K562 (cell line): Measurements from ENCODE around the gene GALK2. TPM values are rescaled to one million over a fixed set of nuclear protein-coding genes. Genes with fewer than 3 reads are reported as not detected.

ENCODE experiments used
- ATAC-seq: fragments of 200-7000 bp; cut with Tn5 transposase; 3 replicates; pipeline ENCODE4 v1.9.1; 2020; ENCODE audit warnings: moderate library complexity
- BruUV-seq: library from RNA; stranded (reverse); fragments of 400-500 nt; replicated peaks from 2 replicates; lab custom pipeline; 2021; lab: Mats Ljungman, UMichigan
- CTCF ChIA-PET: fragments of 300-600 bp; formaldehyde crosslinking; extraction: SDS; loops from one replicate; lab custom pipeline; 2021; ENCODE audit warnings: low intra/inter-chr PET ratio; lab: Yijun Ruan, JAX
- POLR2A ChIA-PET: fragments of 300-600, 350-650 bp; sonication (Branson Sonifier 250); formaldehyde crosslinking; extraction: SDS; loops from one replicate; lab custom pipeline; 2021; ENCODE audit warnings: antibody characterized with exemption, inconsistent platforms; lab: Yijun Ruan, JAX
- DNase-seq, 4 experiments: peaks; one replicate each; pipeline versions ENCODE4 v3.0.0 to v3.0.0-alpha.2; 2011 to 2018; ENCODE audit warnings: low spot score in 3 of 4, mixed read lengths in 3 of 4; ENCODE audit errors: extremely low read depth in 1 of 4
- FAIRE-seq: peaks from 2 replicates; lab custom pipeline; 2011; peaks lifted over from hg19 to GRCh38; lab: Jason Lieb, UNC
- H2AFZ ChIP-seq: 2 replicates; pipeline ENCODE4 v1.6.0; 2011; ENCODE audit warnings: low read depth, low read length, control low read depth, inconsistent platforms
- H3K27ac ChIP-seq: fragments of 200-600 bp; 3 replicates; pipeline ENCODE4 v1.8.0; 2011; ENCODE audit warnings: low read depth, mild to moderate bottlenecking, control low read depth, inconsistent platforms, low read length, moderate library complexity, mixed read lengths; ENCODE audit errors: extremely low read depth
- H3K27me3 ChIP-seq, 2 experiments: fragments of 300-600 bp in 1 of 2; 2 replicates in 1 of 2; 3 replicates in 1 of 2; pipeline versions ENCODE4 v1.6.0 to v1.8.0; 2011; ENCODE audit warnings: inconsistent platforms in 2 of 2, low read length in 2 of 2, mild to moderate bottlenecking in 1 of 2, mixed read lengths in 1 of 2, moderate library complexity in 1 of 2; ENCODE audit not compliant: control insufficient read depth in 2 of 2, insufficient read depth in 2 of 2
- H3K36me3 ChIP-seq: fragments of 300-600 bp; 3 replicates; pipeline ENCODE4 v1.8.0; 2011; ENCODE audit warnings: mild to moderate bottlenecking, low read length, inconsistent platforms; ENCODE audit not compliant: control insufficient read depth, insufficient read depth
- H3K4me1 ChIP-seq, 2 experiments: fragments of 200-600 bp in 1 of 2; replicated peaks in 1 of 2; 2 replicates in 1 of 2; 3 replicates in 1 of 2; pipeline versions ENCODE4 v1.5.1 to v1.8.0; 2011; ENCODE audit warnings: inconsistent platforms in 2 of 2, low read length in 2 of 2, mild to moderate bottlenecking in 1 of 2, mixed read lengths in 1 of 2, moderate library complexity in 1 of 2; ENCODE audit not compliant: control insufficient read depth in 2 of 2, insufficient read depth in 2 of 2
- H3K4me2 ChIP-seq: 2 replicates; pipeline ENCODE4 v1.6.1; 2011; ENCODE audit warnings: low read length, control low read depth, inconsistent platforms, mixed read lengths; ENCODE audit not compliant: insufficient read depth
- H3K4me3 ChIP-seq: fragments of 200-600 bp; sonication (generic), shearing (Covaris generic); 2 replicates; pipeline ENCODE4 v1.5.1; 2016; ENCODE audit warnings: control low read depth, inconsistent platforms
- H3K79me2 ChIP-seq: fragments of 200-600 bp; 3 replicates; pipeline ENCODE4 v1.8.0; 2011; ENCODE audit warnings: low read length, inconsistent platforms; ENCODE audit not compliant: control insufficient read depth, insufficient read depth
- H3K9ac ChIP-seq, 2 experiments: 2 replicates each; pipeline versions ENCODE4 v1.6.0 to v1.6.1; 2011; ENCODE audit warnings: low read depth in 2 of 2, low read length in 2 of 2, control low read depth in 1 of 2, inconsistent platforms in 1 of 2, mild to moderate bottlenecking in 1 of 2, mixed read lengths in 1 of 2; ENCODE audit not compliant: insufficient read depth in 1 of 2
- H3K9me1 ChIP-seq: one replicate; pipeline ENCODE4 v1.6.0; 2011; ENCODE audit warnings: inconsistent platforms, mild to moderate bottlenecking, low read length, moderate library complexity; ENCODE audit not compliant: control insufficient read depth, insufficient read depth
- H3K9me3 ChIP-seq: replicated peaks from 2 replicates; pipeline ENCODE4 v1.5.1; 2011; ENCODE audit warnings: low read depth, low read length, inconsistent platforms; ENCODE audit not compliant: control insufficient read depth, insufficient read depth
- H4K20me1 ChIP-seq: replicated peaks from 2 replicates; pipeline ENCODE4 v1.6.1; 2011; ENCODE audit warnings: low read length, inconsistent platforms, mixed read lengths; ENCODE audit not compliant: control insufficient read depth, insufficient read depth
- BRD4 ChIP-seq: fragments of 200-600 bp; sonication (generic); IDR thresholded peaks from 2 replicates; pipeline ENCODE4 v1.6.1; 2017; ENCODE audit warnings: inconsistent platforms
- DDX20 ChIP-seq: fragments of 450-650 bp; IDR thresholded peaks from 2 replicates; pipeline ENCODE4 v1.6.1; 2016; ENCODE audit warnings: missing genetic modification characterization, low read depth, mild to moderate bottlenecking, missing compliant biosample characterization, moderate library complexity
- DMBX1 ChIP-seq: fragments of 250-450 bp; sonication (Bioruptor Pico); IDR thresholded peaks from 2 replicates; pipeline ENCODE4 v1.8.0; 2022; ENCODE audit warnings: inconsistent platforms, mild to moderate bottlenecking, moderate library complexity, borderline replicate concordance
- GABPA ChIP-seq: fragments of 200-800 bp; sonication (Bioruptor generic); conservative IDR thresholded peaks from 2 replicates; pipeline ENCODE4 v1.6.1; 2016; ENCODE audit warnings: low read depth, missing genetic modification characterization, missing compliant biosample characterization
- ILK ChIP-seq: fragments of 450-650 bp; IDR thresholded peaks from 2 replicates; pipeline ENCODE4 v1.6.1; 2016; ENCODE audit warnings: missing genetic modification characterization, low read depth, mild to moderate bottlenecking, missing compliant biosample characterization, moderate library complexity, borderline replicate concordance
- KLF6 ChIP-seq: fragments of 250-450 bp; sonication (Bioruptor Pico); IDR thresholded peaks from 2 replicates; pipeline ENCODE4 v1.4.0; 2020; ENCODE audit warnings: mild to moderate bottlenecking, moderate library complexity, borderline replicate concordance
- NR2C1 ChIP-seq, 2 experiments: fragments of 450-650 bp; IDR thresholded peaks; 2 replicates each; pipeline ENCODE4 v1.6.1; 2017; ENCODE audit warnings: mild to moderate bottlenecking in 2 of 2, antibody characterized with exemption in 1 of 2, inconsistent platforms in 1 of 2, missing compliant biosample characterization in 1 of 2, missing genetic modification characterization in 1 of 2
- SAFB2 ChIP-seq: fragments of 200-400 bp; formaldehyde crosslinking; IDR thresholded peaks from 2 replicates; pipeline ENCODE4 v1.6.1; 2018; ENCODE audit warnings: borderline replicate concordance, low read length, low read depth, moderate library complexity; ENCODE audit not compliant: severe bottlenecking
- TBL1XR1 ChIP-seq, 2 experiments: IDR thresholded peaks; 2 replicates each; pipeline ENCODE4 v1.6.1; 2012; ENCODE audit warnings: improper control_type of control experiment in 2 of 2, low read length in 2 of 2, mild to moderate bottlenecking in 1 of 2
- TEAD1 ChIP-seq, 2 experiments: fragments of 450-650 bp in 1 of 2; sonication (generic) in 1 of 2; formaldehyde crosslinking; IDR thresholded peaks; 2 replicates each; pipeline versions ENCODE4 v1.4.0 to v1.8.0; 2020 to 2022; ENCODE audit warnings: mild to moderate bottlenecking in 2 of 2, missing genetic modification reagents in 1 of 2
- ZNF282 ChIP-seq: sonication (generic); formaldehyde crosslinking; IDR thresholded peaks from 2 replicates; pipeline ENCODE4 v1.8.1; 2023; ENCODE audit warnings: missing genetic modification reagents
- ZNF592 ChIP-seq: fragments of 450-650 bp; IDR thresholded peaks from 2 replicates; pipeline ENCODE4 v1.6.1; 2017; ENCODE audit warnings: antibody characterized with exemption, mild to moderate bottlenecking
- ZNF668 ChIP-seq: fragments of 250-450 bp; sonication (Bioruptor Pico); IDR thresholded peaks from 2 replicates; pipeline ENCODE4 v1.8.0; 2022; ENCODE audit warnings: mild to moderate bottlenecking, inconsistent platforms
- WGBS: fragments of 100-300 bp; shearing (Covaris generic); methylation state at CpG from one replicate; pipeline ENCODE4 v1.1.6; 2016; ENCODE audit warnings: low coverage, mixed read lengths; ENCODE audit not compliant: insufficient coverage; ENCODE audit errors: missing lambda C conversion rate; 5-methylcytosine and 5-hydroxymethylcytosine counted together
- in situ Hi-C: fragments of 300-500 bp; cut with MboI; formaldehyde crosslinking; loops from 4 replicates; pipeline ENCODE4 v1.15.0; 2018; ENCODE audit warnings: inconsistent platforms, mixed read lengths
- intact Hi-C: fragments of 100-400 bp; cut with micrococcal nuclease; formaldehyde crosslinking; loops from 2 replicates; pipeline ENCODE4 v1.14.2; 2022
- polyA plus RNA-seq, 8 experiments: library from polyadenylated mRNA; depleted of rRNA in 4 of 8; stranded (reverse) in 5 of 8; unstranded in 3 of 8; fragments of >200 nt; fragmentation: Nextera tagmentation in 2 of 8; fragmentation: Illumina TruSeq in 1 of 8; extraction: Ambion mirVana in 2 of 8; extraction: Trizol in 1 of 8; gene quantifications; 2 replicates each; pipeline versions ENCODE4 v1.2.1 to v1.2.3, GENCODE V29; 2011 to 2014; ENCODE audit warnings: inconsistent platforms in 1 of 8, missing spikeins in 1 of 8
- total RNA-seq, 7 experiments: library from RNA; depleted of rRNA in 6 of 7; stranded (reverse); fragments of >200 nt in 6 of 7; fragmentation: Illumina TruSeq in 2 of 7; extraction: Trizol in 2 of 7; gene quantifications; 2 replicates each; pipeline versions ENCODE4 v1.2.1 to v1.2.3, GENCODE V29; 2011 to 2021; ENCODE audit warnings: low replicate concordance in 1 of 7

Gene GALK2
- total and polyA plus RNA-seq, 9 of the 15 experiments (the other 6 are each of a cell fraction or from before 2014, with no cell fraction given) = 32.8 to 82.0 (median 54.4) TPM

GRCh38 chr15:49188933-49189332 lies 18.9 kb downstream of the GALK2 start:
- no peak for DNase-seq
- in situ Hi-C loops = no loop called here
- no peak overlapping the region for H3K4me2 ChIP-seq
- POLR2A ChIA-PET = interaction anchor here (1.0 to 3.5 kb wide), 2 partner anchors 16 to 17 kb away, joined by 4 to 12 read pairs; no protein-coding TSS in a partner anchor
- no peak overlapping the region for H3K9ac ChIP-seq
- no peaks in the 10 kb centered on the region for H3K9me3 ChIP-seq
- peaks cover 0 to 5% of the 10 kb centered on the region in 2 experiments; a peak in 2 of 5 replicates for H3K4me1 ChIP-seq
- ATAC-seq = no peak
- H3K79me2 ChIP-seq = peaks cover 86% of the 10 kb centered on the region
- no TSS peak for BruUV-seq
- no peaks in the 10 kb centered on the region for H3K9me1 ChIP-seq
- 93% methylated on average over 2 of the region's 2 CpGs for WGBS
- no peaks in the 10 kb centered on the region; the same call in 1 of the 2 replicates for H4K20me1 ChIP-seq
- no peak overlapping the region for H3K27ac ChIP-seq
- H3K4me3 ChIP-seq = no peak overlapping the region
- H3K36me3 ChIP-seq = peaks cover 8% of the 10 kb centered on the region; the same call in 2 of the 3 replicates
- CTCF ChIA-PET = interaction anchor here (0.6 kb wide), 1 partner anchor 1718 kb away, joined by 3 read pairs; no protein-coding TSS in a partner anchor
- intact Hi-C loops = no loop called here
- no peak for FAIRE-seq
- no peak overlapping the region for H2AFZ ChIP-seq
- no peaks in the 10 kb centered on the region for H3K27me3 ChIP-seq
- TF ChIP-seq TBL1XR1 (IDR thresholded peaks at IDR 0.05; ENCODE audit: low read length in 2 of 2) (no peak), NR2C1 (IDR thresholded peaks at IDR 0.05) (no peak), NR2C1 (tag; IDR thresholded peaks at IDR 0.05) (peak; percentile 29; the same call in 1 of the 2 replicates), ZNF592 (peak; percentile 89), KLF6 (CRISPR knock-in tag) (0 out of 2 replicates have a peak, but pooled peaks have one; percentile 61), ZNF282 (CRISPR knock-in tag) (no peak), ZNF668 (CRISPR knock-in tag) (0 out of 2 replicates have a peak, but pooled peaks have one; percentile 51), SAFB2 (no peak), GABPA (no peak), DMBX1 (CRISPR knock-in tag) (0 out of 2 replicates have a peak, but pooled peaks have one; percentile 39), TEAD1 (CRISPR knock-in tag; IDR thresholded peaks at IDR 0.05) (peak in 1 of 2 experiments; percentile 14; a peak in 1 of 4 replicates), DDX20 (tag) (peak; percentile 65; the same call in 1 of the 2 replicates), BRD4 (no peak), ILK (tag) (0 out of 2 replicates have a peak, but pooled peaks have one; percentile 6)
